GM15510 (cell line): ENCODE results near the gene TAF11L14.
"Not testable (repeated sequence)": the region's sequence is repeated elsewhere in the genome, so short reads cannot be mapped to it uniquely, and the experiment has no call there.

Source experiments
- POLR2A ChIP-seq: IDR thresholded peaks from 3 replicates; pipeline ENCODE4 v1.6.1; 2011; ENCODE audit warnings: borderline replicate concordance; ENCODE audit not compliant: insufficient read length; ENCODE audit errors: extremely low read depth

The TAF11L14 gene

GRCh38 chr5:17634160-17634559, at the start of gene TAF11L14:
Gene TAF11L14, plus strand, starts transcription at chr5:17634460.
- no peak for TF ChIP-seq POLR2A

GRCh38 chr5:17585658-17586057, 48.6 kb upstream of the TAF11L14 start, which contains the start of gene TAF11L7:
Gene TAF11L7, minus strand, starts transcription at chr5:17585758.
- TF ChIP-seq POLR2A: not testable (repeated sequence)

- not testable (repeated sequence) for TF ChIP-seq POLR2A
Observed at GRCh38 chr5:17590860-17591259, 43.4 kb upstream of the TAF11L14 start, which contains the start of gene TAF11L8. Gene TAF11L8, minus strand, starts transcription at chr5:17590960.

- not testable (repeated sequence) for TF ChIP-seq POLR2A
Observed at GRCh38 chr5:17594255-17594654, 40.0 kb upstream of the TAF11L14 start, which contains the start of gene TAF11L9. Gene TAF11L9, minus strand, starts transcription at chr5:17594394.

- not testable (repeated sequence) for TF ChIP-seq POLR2A
Observed at GRCh38 chr5:17597728-17598127, 36.5 kb upstream of the TAF11L14 start, which contains the start of gene TAF11L10. Gene TAF11L10, minus strand, starts transcription at chr5:17597828.

GRCh38 chr5:17603880-17604279, 30.4 kb upstream of the TAF11L14 start, which contains the start of gene TAF11L11:
Gene TAF11L11, plus strand, starts transcription at chr5:17604183.
- TF ChIP-seq POLR2A: not testable (repeated sequence)

GRCh38 chr5:17604951-17605350, 29.3 kb upstream of the TAF11L14 start:
- no peak for TF ChIP-seq POLR2A

- TF ChIP-seq POLR2A: not testable (repeated sequence)
Observed at GRCh38 chr5:17610092-17610491, 24.2 kb upstream of the TAF11L14 start, which contains the start of gene TAF11L12. Gene TAF11L12, plus strand, starts transcription at chr5:17610392.

GRCh38 chr5:17614872-17615605, 19.2 kb upstream of the TAF11L14 start:
- no peak for TF ChIP-seq POLR2A

- no peak for TF ChIP-seq POLR2A
Observed at GRCh38 chr5:17619354-17619753, 14.9 kb upstream of the TAF11L14 start.

- TF ChIP-seq POLR2A: no peak
Observed at GRCh38 chr5:17620627-17621026, 13.6 kb upstream of the TAF11L14 start.

- no peak for TF ChIP-seq POLR2A
Observed at GRCh38 chr5:17625686-17626085, 8.6 kb upstream of the TAF11L14 start.

GRCh38 chr5:17631788-17632187, 2.5 kb upstream of the TAF11L14 start, which contains the start of gene TAF11L13:
Gene TAF11L13, plus strand, starts transcription at chr5:17632088.
- TF ChIP-seq POLR2A: not testable (repeated sequence)

GRCh38 chr5:17655921-17656320, 21.7 kb downstream of the TAF11L14 start:
- TF ChIP-seq POLR2A: no peak

- no peak for TF ChIP-seq POLR2A
Observed at GRCh38 chr5:17663182-17663581, 28.9 kb downstream of the TAF11L14 start.

- no peak for TF ChIP-seq POLR2A
Observed at GRCh38 chr5:17665836-17666235, 31.6 kb downstream of the TAF11L14 start.

- TF ChIP-seq POLR2A: no peak
Observed at GRCh38 chr5:17666726-17667235, 32.5 kb downstream of the TAF11L14 start.

- TF ChIP-seq POLR2A: no peak
Observed at GRCh38 chr5:17670353-17670752, 36.1 kb downstream of the TAF11L14 start.
